Stimulated activated memory B cell treated with anti-CD40 and anti-IgM and Interleukin-4, amounts not matched to agents 10 μg/mL and 1 μg/mL and 100 μg/mL, for 72 hours (primary cell): ENCODE results near the gene CD200.

Source experiments
- ATAC-seq: fragments of 150-1000 bp; cut with Tn5 transposase; 2 replicates; pipeline ENCODE4 v1.10.0; 2021
- H3K27ac Mint-ChIP-seq: one replicate; pipeline ENCODE4 v1.8.0; 2022; ENCODE audit warnings: mild to moderate bottlenecking, mixed read lengths
- H3K27me3 Mint-ChIP-seq: one replicate; pipeline ENCODE4 v1.8.0; 2022; ENCODE audit warnings: mixed read lengths
- H3K36me3 Mint-ChIP-seq: one replicate; pipeline ENCODE4 v1.8.0; 2022; ENCODE audit warnings: mixed read lengths
- H3K4me1 Mint-ChIP-seq: one replicate; pipeline ENCODE4 v1.8.0; 2022; ENCODE audit warnings: mixed read lengths
- H3K4me3 Mint-ChIP-seq: one replicate; pipeline ENCODE4 v1.8.0; 2022; ENCODE audit warnings: mild to moderate bottlenecking, moderate library complexity, mixed read lengths
- H3K9me3 Mint-ChIP-seq: one replicate; pipeline ENCODE4 v1.8.0; 2022; ENCODE audit warnings: mixed read lengths

The CD200 gene

DNA sequence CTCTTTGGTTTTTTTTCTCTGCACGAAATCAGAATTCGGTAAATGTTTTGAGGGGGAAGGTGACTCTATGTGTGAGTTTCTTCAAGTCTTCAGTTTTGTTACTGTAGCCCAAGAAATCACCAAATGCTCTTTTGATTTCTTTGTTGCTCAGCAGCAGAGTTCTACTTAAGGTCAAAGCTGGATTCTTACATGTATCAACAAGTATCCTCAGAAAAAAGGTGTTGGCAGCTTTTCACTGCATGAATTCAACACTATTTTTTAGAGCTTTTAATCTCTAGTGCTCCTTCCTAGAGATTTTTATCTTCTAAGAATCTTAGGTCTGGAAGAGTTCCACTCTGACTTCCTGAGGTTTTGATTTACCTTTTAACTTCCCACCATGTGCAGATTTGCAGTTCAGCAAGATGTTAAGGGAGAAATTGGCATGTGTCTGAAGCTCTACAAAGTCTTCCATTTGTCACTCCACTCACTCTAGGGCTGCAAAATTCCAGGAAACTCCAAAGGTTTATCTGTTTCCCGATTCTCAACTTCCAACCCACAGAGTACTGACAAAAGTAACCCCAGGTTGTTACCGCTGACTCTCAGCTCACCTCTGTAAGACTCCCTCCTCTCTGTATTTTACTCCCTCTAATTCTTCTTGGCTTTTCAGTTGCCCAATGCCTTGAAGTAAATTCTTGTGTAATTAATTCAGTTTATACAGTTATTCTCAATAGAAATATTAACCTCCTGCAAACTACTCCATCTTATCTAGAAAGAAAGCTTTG, 13.3 kb upstream of the CD200 start:
- no peaks in the 10 kb centered on the region for H3K27me3 Mint-ChIP-seq
- H3K4me3 Mint-ChIP-seq = no peak overlapping the region
- peaks cover 4% of the 10 kb centered on the region for H3K36me3 Mint-ChIP-seq
- peaks cover 2% of the 10 kb centered on the region for H3K4me1 Mint-ChIP-seq
- no peak for ATAC-seq
- peaks cover 3% of the 10 kb centered on the region for H3K9me3 Mint-ChIP-seq
- no peak overlapping the region for H3K27ac Mint-ChIP-seq

DNA sequence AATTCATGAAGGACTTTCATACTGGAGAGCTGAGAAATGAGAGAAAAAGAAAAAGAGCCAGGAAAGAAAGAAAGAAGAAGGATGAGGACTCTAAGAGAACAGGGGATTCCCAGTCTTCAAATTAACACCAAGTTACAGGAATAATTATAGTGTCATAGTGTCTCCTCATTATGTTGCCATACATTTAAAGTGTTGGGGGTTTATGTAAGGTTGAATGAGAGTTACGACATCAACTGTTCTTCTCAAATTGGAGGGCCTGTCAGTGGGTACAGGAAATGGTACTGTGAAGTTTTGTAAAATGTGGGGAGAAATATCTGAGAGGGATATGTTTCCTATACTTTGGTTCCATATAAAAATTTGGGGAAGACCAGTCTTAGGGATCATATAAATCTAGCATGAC, 12.3 kb upstream of the CD200 start:
- no peak overlapping the region for H3K4me3 Mint-ChIP-seq
- no peaks in the 10 kb centered on the region for H3K36me3 Mint-ChIP-seq
- no peak overlapping the region for H3K27ac Mint-ChIP-seq
- no peaks in the 10 kb centered on the region for H3K9me3 Mint-ChIP-seq
- H3K27me3 Mint-ChIP-seq = no peaks in the 10 kb centered on the region
- H3K4me1 Mint-ChIP-seq = no peaks in the 10 kb centered on the region
- no peak for ATAC-seq

- H3K36me3 Mint-ChIP-seq = no peaks in the 10 kb centered on the region
- H3K27ac Mint-ChIP-seq = no peak overlapping the region
- H3K4me3 Mint-ChIP-seq = no peak overlapping the region
- H3K9me3 Mint-ChIP-seq = no peaks in the 10 kb centered on the region
- no peaks in the 10 kb centered on the region for H3K27me3 Mint-ChIP-seq
- ATAC-seq = no peak
- H3K4me1 Mint-ChIP-seq = no peaks in the 10 kb centered on the region
These were observed 10.9 kb upstream of the CD200 start for GRCh38 chr3:112321867-112322652.

DNA sequence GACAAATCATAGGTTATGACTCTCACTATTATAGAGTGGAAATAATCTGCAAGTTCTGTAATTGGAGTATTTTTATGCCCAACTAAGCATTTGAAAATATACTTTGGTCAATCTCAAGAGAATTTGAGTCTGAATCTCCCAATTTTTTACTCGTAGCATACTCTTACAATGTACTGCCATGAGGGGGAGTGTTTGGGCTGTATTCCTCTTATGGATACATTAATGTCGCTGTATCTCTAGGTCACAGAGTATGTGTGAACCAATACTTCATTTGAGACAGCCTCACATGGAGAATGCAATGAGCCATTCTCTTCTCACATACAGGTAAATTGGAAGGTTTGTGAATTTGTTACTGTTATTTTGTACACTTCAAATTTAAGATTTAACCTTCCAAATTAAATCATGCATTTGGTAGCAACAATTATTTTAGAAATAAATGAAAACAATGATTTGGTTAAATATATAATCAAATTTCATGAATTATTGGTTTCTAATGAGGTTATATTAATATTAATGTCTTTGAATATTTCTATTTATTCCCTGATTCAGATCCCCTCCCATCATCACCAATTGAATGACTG, 5.5 kb upstream of the CD200 start:
- H3K27me3 Mint-ChIP-seq = no peaks in the 10 kb centered on the region
- ATAC-seq = peak; percentile 91
- no peak overlapping the region for H3K27ac Mint-ChIP-seq
- H3K4me3 Mint-ChIP-seq = no peak overlapping the region
- H3K4me1 Mint-ChIP-seq = peaks cover 4% of the 10 kb centered on the region
- no peaks in the 10 kb centered on the region for H3K9me3 Mint-ChIP-seq
- H3K36me3 Mint-ChIP-seq = no peaks in the 10 kb centered on the region

DNA sequence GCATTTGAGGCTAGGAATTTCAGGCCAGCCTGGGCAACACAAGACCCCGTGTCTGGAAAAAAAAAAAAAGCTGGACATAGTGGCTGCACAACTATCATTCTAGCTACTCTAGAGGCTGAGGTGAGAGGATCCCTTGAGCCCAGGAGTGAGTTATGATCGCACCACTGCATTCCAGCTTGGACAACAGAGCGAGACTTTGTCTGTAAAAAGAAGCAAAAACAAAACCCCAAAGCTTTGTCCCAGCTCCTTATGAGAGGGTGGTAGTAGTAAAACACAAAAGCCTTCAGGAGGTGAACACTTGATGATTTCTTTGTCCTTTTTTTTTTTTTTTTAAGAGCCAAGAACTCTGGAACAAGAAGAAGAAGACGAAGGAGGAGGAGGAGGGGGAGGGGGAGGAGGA, 1.1 kb upstream of the CD200 start:
- no peak for ATAC-seq

GRCh38 chr3:112333381-112334317, 693 bp downstream of the CD200 start:
- Mint-ChIP-seq H3K27ac (peak overlapping the region; percentile 87), H3K27me3 (no peaks in the 10 kb centered on the region), H3K36me3 (no peaks in the 10 kb centered on the region), H3K9me3 (no peaks in the 10 kb centered on the region), H3K4me1 (peaks cover 39% of the 10 kb centered on the region), H3K4me3 (peak overlapping the region; percentile 92)
- peak; percentile 53 for ATAC-seq

More for the DNA sequence above, 1.1 kb upstream of the CD200 start:
- Mint-ChIP-seq H3K4me1 (peaks cover 32% of the 10 kb centered on the region), H3K27ac (peak overlapping the region; percentile 87), H3K27me3 (no peaks in the 10 kb centered on the region), H3K4me3 (peak overlapping the region; percentile 92), H3K36me3 (no peaks in the 10 kb centered on the region), H3K9me3 (no peaks in the 10 kb centered on the region)

GRCh38 chr3:112334691-112335433, 1.9 kb downstream of the CD200 start:
- Mint-ChIP-seq H3K4me1 (peaks cover 43% of the 10 kb centered on the region), H3K27me3 (no peaks in the 10 kb centered on the region), H3K4me3 (no peak overlapping the region), H3K36me3 (no peaks in the 10 kb centered on the region), H3K9me3 (no peaks in the 10 kb centered on the region), H3K27ac (no peak overlapping the region)
- ATAC-seq = no peak

- no peak overlapping the region for H3K4me3 Mint-ChIP-seq
- H3K9me3 Mint-ChIP-seq = no peaks in the 10 kb centered on the region
- H3K36me3 Mint-ChIP-seq = no peaks in the 10 kb centered on the region
- no peak overlapping the region for H3K27ac Mint-ChIP-seq
- no peak for ATAC-seq
- H3K4me1 Mint-ChIP-seq = peaks cover 43% of the 10 kb centered on the region
- H3K27me3 Mint-ChIP-seq = no peaks in the 10 kb centered on the region
These were observed 2.5 kb downstream of the CD200 start for GRCh38 chr3:112335434-112335781.

DNA sequence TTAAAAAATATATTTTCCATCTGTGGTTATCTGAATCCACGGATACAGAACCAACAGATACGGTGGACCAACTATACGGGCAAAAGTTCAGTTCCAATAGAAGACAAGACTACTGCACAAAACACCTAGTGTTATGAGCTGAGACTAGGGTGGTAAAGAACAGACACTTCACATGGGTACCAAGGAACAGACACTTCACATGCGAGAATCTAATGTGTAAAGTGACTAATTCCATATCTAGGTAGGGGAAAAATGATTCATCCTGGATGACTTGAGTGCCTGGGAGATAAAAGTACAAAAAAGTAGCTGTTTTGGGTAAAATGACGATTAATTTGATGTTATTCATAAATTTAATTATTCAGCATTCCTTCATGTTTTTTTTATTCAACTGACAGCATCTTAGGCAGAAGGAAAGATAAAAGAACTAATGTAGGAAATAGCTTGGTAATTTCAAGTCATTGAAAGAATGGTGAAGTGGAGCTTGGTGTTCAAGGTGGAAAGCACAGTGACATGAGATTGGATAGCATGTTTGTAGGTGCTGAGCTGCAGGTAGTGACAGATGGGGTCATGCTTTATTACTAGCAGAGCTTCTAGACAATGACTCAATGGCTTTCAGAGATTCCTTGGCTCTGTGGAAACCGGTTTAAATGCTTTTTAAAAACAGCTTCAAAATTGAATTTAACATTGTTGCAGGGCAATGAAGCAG, 5.2 kb downstream of the CD200 start:
- Mint-ChIP-seq H3K27me3 (no peaks in the 10 kb centered on the region), H3K9me3 (no peaks in the 10 kb centered on the region), H3K4me1 (peaks cover 39% of the 10 kb centered on the region), H3K36me3 (peaks cover 5% of the 10 kb centered on the region), H3K4me3 (no peak overlapping the region), H3K27ac (no peak overlapping the region)
- ATAC-seq = no peak

- peaks cover 8% of the 10 kb centered on the region for H3K36me3 Mint-ChIP-seq
- no peak for ATAC-seq
- no peak overlapping the region for H3K27ac Mint-ChIP-seq
- H3K4me3 Mint-ChIP-seq = no peak overlapping the region
- no peaks in the 10 kb centered on the region for H3K9me3 Mint-ChIP-seq
- H3K4me1 Mint-ChIP-seq = peaks cover 36% of the 10 kb centered on the region
- H3K27me3 Mint-ChIP-seq = no peaks in the 10 kb centered on the region
These were observed 5.7 kb downstream of the CD200 start for GRCh38 chr3:112338727-112339056.

DNA sequence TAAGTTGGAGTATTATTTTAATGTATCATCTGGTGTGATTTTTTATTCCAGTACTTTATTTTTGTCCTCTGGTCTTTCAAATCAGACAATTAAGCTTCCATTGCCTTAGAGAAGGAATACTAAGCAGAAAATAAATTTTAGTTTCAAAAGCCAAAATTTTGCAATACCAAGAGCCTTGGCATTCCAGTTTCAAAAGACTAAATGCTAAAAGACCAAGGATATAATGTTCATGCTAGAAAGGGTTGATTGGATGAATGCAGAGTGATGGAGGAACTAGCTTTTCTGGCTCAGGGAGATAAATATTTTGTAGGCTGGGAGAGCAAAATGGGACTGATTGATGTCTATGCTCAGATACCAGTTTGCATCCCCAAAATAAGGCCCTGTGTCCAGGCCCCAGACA, 6.2 kb downstream of the CD200 start:
- H3K4me1 Mint-ChIP-seq = peaks cover 31% of the 10 kb centered on the region
- ATAC-seq = no peak
- H3K27ac Mint-ChIP-seq = no peak overlapping the region

GRCh38 chr3:112339609-112340008, 6.7 kb downstream of the CD200 start:
- Mint-ChIP-seq H3K4me1 (peaks cover 26% of the 10 kb centered on the region), H3K9me3 (no peaks in the 10 kb centered on the region), H3K27me3 (no peaks in the 10 kb centered on the region), H3K27ac (no peak overlapping the region), H3K36me3 (peaks cover 17% of the 10 kb centered on the region), H3K4me3 (no peak overlapping the region)
- no peak for ATAC-seq

More for the DNA sequence above, 6.2 kb downstream of the CD200 start:
- Mint-ChIP-seq H3K9me3 (no peaks in the 10 kb centered on the region), H3K4me3 (no peak overlapping the region), H3K36me3 (peaks cover 13% of the 10 kb centered on the region), H3K27me3 (no peaks in the 10 kb centered on the region)

DNA sequence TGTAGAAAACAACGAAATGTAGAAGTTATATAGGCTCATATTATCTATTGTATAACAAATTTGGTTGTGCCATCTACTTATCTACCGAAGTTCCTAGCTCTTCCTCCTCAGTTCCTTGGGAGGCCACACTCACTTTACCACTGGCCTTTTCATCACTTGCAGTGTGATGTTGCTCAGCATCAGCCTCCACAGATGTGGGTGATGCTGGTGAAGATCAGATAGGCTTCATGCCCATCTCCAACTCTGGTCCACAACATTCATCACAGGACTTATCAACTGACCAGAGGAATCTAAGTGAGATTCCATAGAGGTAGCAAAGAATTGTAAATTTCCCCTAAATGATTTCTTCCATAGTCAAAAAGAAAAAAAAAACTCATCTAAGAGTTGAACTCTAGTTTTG, 8.4 kb downstream of the CD200 start:
- Mint-ChIP-seq H3K4me1 (peaks cover 27% of the 10 kb centered on the region), H3K4me3 (no peak overlapping the region), H3K9me3 (no peaks in the 10 kb centered on the region), H3K36me3 (peaks cover 31% of the 10 kb centered on the region), H3K27ac (no peak overlapping the region), H3K27me3 (no peaks in the 10 kb centered on the region)
- no peak for ATAC-seq

GRCh38 chr3:112345681-112346080, 12.7 kb downstream of the CD200 start:
- H3K4me3 Mint-ChIP-seq = no peak overlapping the region
- H3K27me3 Mint-ChIP-seq = no peaks in the 10 kb centered on the region
- H3K4me1 Mint-ChIP-seq = peaks cover 14% of the 10 kb centered on the region
- ATAC-seq = no peak
- no peak overlapping the region for H3K27ac Mint-ChIP-seq
- peaks cover 58% of the 10 kb centered on the region for H3K36me3 Mint-ChIP-seq
- H3K9me3 Mint-ChIP-seq = no peaks in the 10 kb centered on the region
